Astrocyte (in vitro differentiated cells and primary cell): Measurements from ENCODE around the gene B3GALNT1.

Source experiments
- EZH2 ChIP-seq: IDR thresholded peaks from 2 replicates; pipeline ENCODE4 v1.6.1; 2012; ENCODE audit warnings: mild to moderate bottlenecking, low read length, inconsistent platforms; ENCODE audit not compliant: insufficient read depth
- TF ChIP-seq, protein P1 (sequence below): IDR thresholded peaks from 2 replicates; pipeline ENCODE4 v1.5.1; 2011; ENCODE audit warnings: low read depth, mild to moderate bottlenecking, inconsistent platforms, low read length, moderate library complexity; ENCODE audit not compliant: insufficient read depth

DNA sequence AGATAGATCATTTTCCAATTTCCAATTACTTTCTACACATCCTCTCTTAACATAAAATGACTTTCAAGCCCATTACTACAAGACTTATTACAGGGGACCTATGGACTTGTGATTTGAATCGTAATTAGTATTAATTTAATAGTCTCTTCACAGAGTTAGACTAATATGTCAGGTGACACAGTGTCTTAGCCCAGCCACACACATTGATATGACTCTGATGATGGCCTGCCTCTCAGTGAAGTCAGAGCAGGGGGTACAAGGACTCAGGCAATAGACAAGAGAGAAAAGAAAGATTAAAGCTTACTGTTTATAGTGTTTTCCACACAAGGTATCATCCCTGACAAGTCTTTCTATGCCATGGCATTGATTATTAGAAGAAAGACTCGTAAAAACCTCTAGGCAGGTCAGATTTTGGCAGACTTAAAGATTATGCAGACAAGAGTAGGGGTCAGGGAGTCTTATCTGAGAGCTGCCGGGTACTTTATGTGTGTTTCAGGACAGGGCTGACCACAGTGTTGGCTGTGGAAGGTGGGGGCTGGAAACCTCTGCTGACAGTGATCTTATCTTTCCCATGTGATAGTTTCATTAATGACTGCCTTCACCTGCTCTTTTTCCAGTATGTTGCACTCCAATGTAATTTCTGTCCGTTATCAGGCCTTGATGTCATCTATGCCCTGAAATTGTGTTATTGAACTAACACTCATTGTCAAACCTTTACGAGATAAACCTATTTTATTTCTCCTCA, 50.1 kb downstream of the B3GALNT1 start:
- TF ChIP-seq EZH2: no peak
- TF ChIP-seq, protein P1, sequence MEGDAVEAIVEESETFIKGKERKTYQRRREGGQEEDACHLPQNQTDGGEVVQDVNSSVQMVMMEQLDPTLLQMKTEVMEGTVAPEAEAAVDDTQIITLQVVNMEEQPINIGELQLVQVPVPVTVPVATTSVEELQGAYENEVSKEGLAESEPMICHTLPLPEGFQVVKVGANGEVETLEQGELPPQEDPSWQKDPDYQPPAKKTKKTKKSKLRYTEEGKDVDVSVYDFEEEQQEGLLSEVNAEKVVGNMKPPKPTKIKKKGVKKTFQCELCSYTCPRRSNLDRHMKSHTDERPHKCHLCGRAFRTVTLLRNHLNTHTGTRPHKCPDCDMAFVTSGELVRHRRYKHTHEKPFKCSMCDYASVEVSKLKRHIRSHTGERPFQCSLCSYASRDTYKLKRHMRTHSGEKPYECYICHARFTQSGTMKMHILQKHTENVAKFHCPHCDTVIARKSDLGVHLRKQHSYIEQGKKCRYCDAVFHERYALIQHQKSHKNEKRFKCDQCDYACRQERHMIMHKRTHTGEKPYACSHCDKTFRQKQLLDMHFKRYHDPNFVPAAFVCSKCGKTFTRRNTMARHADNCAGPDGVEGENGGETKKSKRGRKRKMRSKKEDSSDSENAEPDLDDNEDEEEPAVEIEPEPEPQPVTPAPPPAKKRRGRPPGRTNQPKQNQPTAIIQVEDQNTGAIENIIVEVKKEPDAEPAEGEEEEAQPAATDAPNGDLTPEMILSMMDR: no peak
